ENCODE data around the gene EXTL1.

EXTL1 gene

DNA sequence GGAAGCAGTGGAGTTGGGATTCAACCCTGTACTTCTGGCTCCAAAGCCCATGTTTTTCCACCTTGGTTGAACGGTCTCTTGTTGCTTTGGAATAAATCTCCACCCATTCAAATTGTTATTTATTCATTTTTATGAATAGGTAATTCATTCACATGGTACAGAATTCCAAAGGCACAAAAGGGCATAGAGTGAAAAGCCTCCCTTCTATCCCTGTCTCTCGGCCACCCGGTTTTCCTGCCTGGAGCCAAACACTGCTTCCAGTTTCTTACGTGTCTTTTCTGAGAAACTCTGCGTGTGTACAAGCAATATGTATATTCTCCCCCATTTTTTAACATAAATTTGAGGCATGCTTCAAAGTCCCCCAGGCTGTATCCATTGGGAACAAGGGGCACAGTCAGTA lies 3.9 kb downstream of the EXTL1 start:
- no peak for DNase-seq

DNA sequence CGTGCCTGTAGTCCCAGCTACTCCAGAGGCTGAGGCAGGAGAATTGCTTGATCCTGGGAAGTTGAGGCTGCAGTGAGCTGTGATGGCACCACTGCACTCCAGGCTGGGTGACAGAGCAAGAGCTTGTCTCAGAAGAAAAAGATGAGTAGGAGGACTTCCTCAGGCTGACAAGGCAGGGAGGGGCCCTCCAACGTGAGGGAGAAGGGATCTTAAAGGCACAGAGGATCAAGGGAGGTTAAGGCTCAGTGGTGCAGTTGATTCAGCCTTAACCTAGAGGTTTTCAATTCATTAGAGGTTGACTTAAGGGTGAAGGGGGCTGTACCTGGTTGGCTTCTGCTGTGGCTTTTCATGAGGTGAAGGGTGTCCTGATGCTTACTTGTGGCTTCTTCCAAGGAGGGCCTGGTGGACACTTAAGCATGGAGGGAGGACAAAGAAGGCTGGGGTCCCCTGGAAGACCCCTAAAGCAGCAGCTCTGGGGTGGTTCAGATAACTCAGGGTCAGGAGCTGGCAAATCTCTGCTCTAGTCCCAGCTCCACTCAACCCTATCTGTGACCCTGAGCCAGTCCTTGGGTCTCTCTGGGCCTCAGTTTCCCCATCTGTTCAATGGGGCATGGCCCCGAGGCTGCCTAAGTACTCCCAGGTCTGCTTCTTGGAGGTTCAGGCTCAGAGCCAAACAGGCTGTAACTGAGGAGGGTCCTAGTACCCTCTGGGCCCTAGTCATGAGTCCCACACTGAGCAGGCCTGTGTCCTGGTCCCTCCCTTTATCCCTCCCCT lies 6.3 kb downstream of the EXTL1 start:
- DNase-seq: no peak

DNA sequence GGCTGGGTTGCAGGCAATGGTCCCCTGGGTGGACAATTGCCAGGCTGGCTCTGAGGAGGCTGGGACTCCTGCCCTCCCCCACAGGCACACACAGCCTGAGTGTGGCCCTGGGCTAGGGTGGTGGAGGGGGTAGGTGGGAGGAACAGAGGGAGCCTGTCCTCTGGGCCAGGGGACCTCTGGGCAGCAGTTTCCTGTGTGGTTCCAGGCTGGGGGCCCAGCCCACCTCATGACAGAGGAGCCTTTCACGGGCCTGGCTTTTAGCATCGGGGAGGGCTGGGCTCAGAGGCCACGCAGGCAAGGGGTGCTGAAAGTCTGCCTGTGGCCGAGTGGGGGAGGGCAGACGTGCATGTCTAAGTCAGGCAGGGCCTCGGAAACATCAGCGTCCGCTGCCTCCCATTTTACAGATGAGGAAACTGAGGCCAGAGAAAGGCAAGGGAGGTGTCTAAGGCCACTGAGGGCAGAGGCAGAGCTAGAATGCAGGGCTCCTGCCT lies 7.0 kb downstream of the EXTL1 start:
- DNase-seq: no peak

DNA sequence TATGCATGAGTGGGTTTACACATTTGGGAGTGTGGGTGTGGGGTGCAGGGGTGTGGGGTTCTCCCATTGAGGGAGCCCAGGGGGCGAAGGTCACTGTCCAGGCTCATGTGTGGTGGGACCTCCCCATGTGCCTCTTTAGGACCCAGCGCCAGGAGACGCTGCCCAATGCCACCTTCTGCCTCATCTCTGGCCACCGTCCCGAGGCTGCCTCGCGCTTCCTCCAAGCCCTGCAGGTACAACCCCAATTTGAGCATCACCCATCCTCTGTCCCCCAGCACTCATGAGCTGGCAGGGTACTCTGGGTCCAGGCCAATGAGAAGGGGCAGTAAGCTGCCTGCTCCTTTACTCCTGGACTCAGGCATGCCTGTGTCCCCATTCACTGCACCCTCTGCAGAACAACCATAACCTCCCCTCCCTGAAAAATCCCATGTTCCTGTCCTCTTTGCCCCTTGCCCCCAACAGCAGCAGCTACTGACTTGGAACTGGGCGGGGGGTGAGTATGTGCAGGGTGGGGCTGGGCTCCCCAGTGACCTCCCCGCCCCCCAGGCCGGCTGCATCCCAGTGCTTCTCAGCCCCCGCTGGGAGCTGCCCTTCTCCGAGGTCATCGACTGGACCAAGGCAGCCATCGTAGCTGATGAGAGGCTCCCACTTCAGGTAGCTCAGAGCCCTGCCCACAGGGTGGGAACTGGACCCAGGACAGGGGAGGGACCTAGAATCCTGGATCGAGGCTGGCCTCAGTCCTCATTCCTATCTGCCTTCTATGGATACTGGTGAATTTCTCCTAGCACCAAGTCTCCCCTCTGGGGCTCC lies 7.7 kb downstream of the EXTL1 start:
- no peak for DNase-seq

DNA sequence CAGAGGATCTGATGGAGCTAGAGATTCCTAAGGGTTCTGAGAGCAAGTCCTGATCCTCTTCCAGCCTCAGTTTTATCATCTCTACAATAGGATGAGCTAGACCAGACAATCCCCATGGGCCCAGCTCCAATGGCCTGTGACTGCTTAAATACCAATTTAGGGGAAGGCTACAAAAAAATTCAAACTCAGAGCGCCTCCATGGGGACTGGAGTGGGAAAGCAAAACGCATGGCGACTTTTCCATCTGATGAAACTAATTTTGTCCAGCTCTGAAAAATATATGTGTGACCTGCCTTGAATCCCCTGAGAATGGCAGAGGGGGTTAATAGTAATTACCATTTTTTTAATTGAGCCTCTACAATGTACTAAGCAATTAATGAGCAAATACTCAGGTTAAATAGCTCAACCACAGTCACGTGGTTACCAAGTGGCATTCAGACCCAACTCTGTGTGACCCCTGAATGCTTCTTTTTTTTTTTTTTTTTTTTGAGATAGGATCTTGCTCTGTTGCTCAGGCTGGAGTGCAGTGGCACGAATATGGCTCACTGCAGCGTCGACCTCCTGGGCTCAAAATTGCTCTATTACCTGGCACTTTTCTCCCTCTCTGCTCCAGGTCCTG lies 8.4 kb downstream of the EXTL1 start:
- DNase-seq: no peak

DNA sequence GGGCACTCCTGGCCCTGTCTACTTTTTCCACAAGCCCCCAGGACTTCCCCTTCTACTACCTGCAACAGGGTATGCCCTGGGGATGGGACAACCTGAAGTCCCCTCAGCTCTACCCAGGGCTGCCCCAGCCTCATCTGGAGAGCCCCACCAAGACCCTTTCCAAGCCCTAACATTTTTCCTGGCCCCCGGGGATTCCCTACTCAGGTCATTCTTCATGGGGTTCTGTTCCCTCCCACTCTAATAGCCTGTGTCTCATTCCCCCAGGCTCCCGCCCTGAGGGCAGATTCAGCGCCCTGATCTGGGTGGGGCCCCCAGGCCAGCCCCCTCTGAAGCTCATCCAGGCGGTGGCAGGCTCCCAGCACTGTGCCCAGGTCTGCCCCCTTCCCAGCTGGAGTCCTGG lies 9.6 kb downstream of the EXTL1 start:
- DNase-seq: no peak

DNA sequence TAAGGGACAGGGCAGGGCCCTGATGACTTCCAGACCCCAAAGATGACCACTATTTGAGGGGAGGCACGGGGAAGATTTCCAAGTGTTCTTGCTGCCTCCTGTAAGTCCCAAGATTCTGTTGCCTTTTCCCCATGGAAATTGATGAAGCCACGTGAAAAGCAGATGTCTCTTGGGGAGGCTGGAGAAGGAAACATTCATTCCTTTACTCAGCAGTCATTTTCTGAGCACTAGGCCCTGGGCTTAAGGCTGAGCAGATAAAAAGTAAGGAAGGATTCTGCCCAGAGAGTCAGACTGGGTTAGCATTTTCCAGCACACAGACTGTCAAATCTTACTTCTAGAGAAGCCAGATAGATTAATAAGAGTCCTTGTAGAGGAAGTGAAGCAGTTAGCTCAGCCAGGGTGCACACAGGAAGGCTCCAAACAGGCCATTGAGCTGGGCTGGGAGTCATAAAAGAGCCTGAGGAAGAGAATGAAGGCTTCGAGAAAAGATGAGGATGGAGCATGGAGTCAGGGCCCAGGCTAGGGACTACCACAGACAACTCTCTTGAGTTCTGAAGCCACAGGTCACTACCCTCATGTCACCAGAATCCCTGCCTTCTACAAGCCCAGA lies 10.1 kb downstream of the EXTL1 start:
- DNase-seq: no peak

DNA sequence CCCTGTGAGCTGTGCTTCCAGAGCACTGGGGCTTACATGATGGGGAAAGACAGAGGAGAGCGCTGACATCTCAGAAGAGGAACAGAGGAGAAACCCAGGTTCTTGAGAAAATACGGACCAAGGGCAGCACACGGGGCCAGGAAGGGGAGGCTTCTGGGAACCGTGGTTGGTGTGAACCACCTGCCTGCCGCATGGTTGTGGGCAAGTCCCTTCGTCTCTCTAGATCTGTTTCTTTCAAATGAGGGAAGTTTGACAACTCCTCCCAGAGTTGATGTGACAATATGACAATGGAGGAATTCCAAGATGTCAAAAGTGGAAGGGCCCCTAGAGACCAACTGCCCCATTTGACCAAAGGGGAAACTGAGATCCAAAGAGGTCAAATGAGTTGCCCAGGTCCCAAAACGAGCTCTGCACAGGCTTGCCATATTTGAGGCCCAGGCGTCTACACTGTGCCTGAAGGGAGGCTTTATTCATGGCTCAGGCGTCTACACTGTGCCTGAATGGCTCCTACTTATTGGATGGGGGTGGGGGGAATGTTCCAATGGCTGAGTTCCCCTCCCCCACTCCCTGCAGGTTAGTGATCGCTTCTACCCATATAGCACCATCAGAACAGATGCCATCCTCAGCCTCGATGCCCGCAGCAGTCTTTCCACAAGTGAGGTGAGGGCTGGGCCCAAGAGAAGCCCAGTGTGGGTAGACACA lies 11.2 kb downstream of the EXTL1 start:
- no peak for DNase-seq

DNA sequence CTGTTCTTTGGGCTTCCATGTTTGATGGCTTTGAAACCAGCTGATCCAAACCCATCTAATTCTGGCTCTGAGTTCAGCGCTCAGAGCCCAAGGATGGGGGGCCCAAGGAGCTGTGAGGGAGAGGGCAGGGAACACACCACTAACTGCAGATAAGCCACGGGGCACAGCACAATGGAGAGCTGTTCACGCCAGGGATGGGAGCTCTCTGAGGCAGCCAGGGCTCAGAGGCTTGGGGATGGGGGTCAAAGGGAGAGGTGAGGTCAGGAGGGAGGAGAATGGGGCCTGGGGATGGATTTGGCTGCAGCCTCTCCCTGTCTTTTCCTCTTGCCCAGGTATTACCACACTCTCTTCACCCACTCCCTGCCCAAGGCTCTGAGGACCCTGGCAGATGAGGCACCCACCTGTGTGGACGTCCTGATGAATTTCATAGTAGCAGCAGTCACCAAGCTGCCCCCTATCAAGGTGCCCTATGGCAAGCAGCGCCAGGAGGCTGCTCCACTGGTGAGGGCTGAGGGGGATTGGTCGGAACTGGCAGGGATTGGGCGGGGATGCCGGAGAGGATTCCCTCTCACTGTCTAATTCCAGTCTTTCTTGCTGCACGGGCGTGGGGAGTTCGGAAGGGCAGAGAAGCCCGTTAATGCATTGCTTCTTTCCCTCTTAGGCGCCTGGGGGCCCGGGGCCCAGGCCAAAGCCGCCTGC lies 13.1 kb downstream of the EXTL1 start:
- DNase-seq: no peak

DNA sequence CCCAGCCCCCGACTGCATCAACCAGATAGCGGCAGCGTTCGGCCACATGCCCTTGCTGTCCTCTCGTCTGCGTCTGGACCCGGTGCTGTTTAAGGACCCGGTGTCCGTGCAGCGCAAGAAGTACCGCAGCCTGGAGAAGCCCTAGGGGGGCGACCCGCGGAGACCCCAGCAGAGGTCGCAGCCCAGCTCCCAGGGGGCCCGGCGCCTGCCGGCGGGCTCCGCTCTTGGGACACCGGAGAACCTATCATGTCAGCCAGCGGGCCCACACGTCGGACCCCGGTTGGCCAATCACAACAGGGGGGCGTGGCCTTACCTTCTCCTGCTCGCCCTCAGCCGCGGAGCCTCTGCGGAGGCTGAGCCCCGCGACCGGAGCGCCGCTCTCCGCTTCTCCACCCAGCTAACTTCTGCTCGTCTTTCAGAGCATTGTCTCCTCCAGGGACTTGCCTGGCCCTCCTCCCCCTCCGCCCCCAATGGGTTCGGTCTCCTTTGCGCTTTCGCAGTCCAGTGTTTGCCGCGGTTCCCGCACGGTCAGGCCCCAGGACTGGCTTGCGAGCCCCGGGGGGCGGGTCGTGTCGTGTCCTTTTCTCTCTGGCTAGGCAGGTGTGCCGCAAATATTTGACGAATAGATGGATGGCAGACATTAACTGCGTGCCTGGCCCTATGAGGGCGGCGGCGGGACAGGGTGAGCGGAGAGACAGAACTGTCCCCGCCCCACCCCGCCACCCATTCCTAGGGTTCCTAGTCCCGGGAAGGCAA lies 13.8 kb downstream of the EXTL1 start:
- peak; percentile 89 for DNase-seq

DNA sequence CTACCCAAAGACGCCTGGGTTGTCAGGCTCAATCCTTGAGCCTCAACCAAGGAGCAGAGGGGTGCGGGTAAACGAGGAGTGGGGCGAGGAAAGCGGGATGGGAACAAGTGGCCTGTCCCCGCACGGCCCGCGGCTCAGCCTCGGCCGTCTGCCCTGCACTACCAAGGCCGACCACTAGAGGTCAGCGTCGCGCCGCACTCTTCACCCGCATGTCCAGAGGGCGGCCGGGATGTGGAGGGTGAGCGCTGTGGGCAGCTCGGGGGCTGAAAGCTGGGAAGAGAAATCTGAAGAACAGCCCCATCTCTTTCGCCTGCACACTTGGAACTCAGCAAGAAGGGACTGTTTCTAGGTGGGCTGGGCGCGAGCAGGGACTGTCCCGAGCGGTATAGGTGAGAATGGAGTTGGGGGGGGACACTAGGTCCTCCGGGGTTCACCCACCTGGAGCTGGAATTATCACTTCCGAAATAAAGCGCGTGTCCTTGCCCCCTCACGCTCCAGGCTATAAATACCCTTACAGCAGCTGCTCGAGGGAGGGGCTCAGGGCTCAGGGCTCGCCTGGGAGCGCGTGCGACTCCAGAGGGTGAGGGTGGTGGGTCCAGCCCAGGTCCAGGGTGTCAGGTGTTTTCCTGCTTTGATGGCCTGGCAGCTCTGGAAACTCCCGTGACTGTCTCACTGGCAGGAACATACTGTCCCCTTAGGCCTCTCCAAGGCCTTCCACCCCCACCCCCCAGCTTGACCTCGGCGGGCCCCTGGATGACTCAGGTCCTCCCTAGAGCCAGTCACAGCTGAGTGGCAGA lies 14.6 kb downstream of the EXTL1 start:
- peak; percentile 91 for DNase-seq

DNA sequence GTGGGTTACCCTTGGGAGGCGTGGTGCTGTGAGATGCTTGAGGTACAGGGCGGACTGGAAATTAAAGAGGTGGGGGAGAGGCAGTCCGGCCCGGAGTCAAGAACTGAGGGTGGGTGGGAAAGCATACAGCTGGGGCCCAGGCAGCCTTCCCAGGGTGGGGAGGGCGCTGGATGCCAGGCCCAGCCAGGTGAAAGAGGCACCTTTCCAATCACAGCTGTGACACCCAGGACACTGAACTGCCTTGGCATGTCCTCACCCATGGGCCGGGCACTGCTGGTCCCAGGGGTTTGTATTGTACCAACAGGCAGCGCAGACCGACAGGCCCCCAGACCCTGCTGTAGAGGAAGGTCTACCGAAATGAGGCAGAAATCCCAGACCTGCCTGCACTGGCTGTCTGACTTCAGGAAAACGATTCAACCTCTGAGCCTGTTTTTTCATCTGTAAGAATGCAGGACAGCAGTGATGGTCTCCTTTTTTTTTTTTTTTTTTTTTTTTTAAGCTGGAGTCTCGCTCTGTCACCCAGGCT lies 15.2 kb downstream of the EXTL1 start:
- no peak for DNase-seq

DNA sequence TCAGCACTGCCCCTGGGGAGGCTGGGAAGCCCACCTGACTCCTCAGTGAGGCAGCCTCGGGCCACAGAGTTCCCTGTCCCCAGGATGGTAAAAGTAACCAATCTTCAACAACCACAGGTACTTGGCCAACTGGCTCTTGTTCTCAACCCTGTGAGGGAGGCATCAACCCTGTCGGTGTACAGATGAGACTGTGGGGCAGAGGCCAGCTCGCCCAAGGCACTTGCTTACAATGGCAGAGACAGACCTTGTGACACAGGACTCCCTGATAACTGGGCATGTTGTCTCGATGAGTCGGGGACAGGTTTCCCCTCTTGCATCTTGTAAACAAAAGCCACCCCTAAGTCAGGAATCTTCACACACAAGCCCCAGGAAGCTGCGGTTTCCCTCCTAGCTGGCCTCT lies 16.3 kb downstream of the EXTL1 start:
- DNase-seq: no peak

DNA sequence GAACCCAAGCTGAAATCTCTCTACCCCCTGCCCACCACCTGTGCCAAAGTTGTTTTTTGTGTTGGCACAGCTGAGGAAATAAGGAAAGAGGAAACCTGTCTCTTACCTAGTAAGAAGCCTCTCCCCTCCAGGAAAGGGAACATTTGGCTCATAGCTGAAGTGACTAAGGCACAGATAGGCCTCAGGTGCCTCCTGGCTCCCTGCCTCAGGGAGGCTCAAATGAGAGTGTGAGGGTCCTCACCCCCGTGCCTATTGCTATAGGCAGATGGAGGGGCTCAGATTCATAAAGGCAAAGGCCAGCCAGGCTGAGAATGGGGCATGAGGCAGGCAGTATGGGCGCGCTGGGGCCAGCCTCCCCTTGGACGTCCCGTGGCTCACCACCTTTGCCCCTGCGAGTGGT lies 16.9 kb downstream of the EXTL1 start:
- no peak for DNase-seq

DNA sequence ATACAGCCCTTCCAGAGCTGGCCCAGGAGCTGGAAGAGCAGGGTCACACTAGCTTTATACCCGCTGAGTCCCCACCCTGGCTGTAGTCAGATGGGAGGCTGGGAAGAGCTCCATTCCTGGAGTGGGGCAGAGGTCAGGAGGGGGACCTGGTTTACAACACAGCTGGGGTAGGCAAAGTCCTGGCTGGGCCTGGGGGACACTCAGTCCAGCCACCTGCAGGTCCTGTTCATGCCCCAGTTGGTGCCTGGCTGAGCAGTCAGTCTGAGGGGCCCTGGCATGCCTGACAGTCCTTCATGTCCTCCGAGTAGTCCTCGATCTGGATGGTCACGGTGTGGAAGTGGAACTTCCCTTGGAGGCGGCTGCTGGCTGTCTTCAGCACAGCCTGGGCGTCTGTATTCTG lies 17.3 kb downstream of the EXTL1 start:
- DNase-seq: no peak

DNA sequence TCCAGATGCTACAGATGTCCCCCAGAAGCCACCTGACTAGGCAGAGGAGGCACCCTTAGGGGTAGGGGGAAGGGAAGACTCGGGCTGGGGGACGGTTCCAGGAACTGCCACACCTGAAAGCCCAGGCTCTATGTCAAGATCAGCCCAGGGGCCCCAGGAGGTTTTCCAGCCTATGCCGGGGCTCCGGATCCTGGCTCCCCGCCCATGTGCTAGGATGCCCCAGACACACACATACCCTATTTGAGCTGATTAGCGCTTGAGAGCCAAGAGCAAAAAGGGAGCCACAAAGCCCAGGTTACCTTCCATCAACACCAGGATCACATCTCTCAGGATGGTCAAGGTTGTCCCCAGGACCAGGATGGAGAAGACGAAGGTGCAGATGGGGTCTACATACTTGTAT lies 19.8 kb downstream of the EXTL1 start:
- no peak for DNase-seq

DNA sequence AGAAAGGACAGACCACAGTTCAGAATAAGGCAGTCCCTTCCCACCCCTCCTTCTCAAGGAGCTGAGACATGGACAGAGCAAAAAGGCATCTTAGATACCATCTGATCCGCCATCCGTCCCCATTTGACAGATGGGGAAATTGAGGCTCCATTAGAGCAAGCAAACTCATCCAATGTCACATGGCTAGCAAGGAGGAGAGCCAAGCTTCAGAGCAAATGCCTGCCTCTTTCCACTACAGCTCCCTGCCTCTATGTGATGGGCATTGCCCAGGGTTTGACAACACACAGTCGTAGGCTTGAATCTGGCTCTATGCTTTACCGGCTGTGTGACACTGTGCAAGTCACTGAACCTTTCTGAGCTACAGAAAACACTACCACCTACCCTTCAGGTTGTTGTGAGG lies 20.4 kb downstream of the EXTL1 start:
- DNase-seq: no peak

DNA sequence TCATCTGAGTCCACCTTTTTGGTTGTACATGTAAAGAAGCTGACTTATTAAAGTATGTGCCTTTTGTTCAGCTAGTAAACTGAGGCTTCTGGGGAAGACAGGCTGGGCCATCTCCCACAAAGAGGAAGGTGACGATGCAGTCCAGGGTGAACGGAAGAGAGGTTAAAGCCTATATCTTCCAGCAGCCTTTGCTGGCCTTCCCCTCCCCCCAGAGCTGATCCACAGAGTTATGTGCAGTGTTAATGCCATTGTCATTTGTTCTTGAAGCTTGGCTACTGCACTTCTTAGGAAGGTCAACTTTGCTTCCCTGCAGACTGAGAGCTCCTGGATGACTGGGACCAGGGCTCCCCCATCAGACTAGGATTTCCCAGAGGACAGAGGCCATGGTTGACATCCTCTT lies 22.2 kb downstream of the EXTL1 start:
- DNase-seq: no peak

DNA sequence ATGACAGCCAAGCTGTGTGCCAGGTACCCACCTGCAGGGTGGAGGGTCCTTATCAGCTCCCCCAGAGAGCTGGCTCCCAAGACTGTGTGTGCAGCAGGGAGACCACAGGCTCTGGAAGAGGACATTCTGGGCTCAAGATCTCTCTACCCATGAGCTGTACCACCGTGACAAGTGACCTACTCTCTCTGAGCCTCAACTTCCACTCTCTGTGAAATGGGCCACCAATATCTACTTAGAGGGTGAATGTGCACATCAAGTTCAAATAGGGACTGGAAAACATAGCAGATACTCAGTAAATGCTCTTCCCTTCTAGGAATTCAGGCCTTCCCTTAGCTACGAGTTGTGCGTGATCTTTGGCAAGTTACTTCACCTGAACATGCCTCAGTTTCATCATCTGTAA lies 22.8 kb downstream of the EXTL1 start:
- DNase-seq: no peak
